ENCODE data around the gene ATXN2L. TPM values are rescaled to one million over a fixed set of nuclear protein-coding genes. Genes with fewer than 3 reads are reported as not detected.

Gene ATXN2L
- total and polyA plus RNA-seq, 2 of the 4 experiments (the other 2 are of a cell fraction), result 12.9 to 58.8 TPM

DNA sequence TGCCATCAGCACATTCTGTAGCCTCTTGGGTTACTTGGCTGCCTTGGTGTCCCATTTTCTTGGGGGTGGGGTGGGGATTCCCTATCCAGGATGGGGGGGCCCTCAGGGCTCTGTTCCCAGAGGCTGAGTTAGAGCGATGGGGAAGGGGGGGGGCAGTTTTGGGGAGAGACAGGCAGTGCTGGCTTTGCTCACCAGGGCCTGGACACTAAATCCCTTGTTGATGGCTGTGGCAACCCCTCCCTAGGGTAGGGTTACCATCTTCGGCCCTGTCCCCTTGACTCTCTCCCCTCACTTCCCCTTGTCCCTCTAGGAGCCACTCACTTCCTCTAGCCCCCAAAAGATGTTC lies 54.8 kb downstream of the ATXN2L start:
- no TSS peak for BruUV-seq (replicated peaks)
- Histone ChIP-seq H2BK5ac (ENCODE audit: low read depth, low read length, poor library complexity, severe bottlenecking) (no peak overlapping the region), H3K23ac (ENCODE audit: low read depth, low read length) (no peak overlapping the region), H3K56ac (ENCODE audit: extremely low read depth, insufficient read depth, low read length) (no peak overlapping the region), H4K8ac (ENCODE audit: low read depth in 2 of 2, low read length in 2 of 2) (no peak overlapping the region), H3K79me1 (ENCODE audit: low read depth in 1 of 2, low read length in 2 of 2) (peaks cover 4 to 20% of the 10 kb centered on the region in 2 experiments; a peak in 2 of 4 replicates), H2AFZ (replicated peaks; ENCODE audit: low read length, poor library complexity) (no peak overlapping the region), H3K9me3 (ENCODE audit: control insufficient read depth, insufficient read depth, low read length) (no peaks in the 10 kb centered on the region), H4K20me1 (ENCODE audit: insufficient read depth, low read length) (no peaks in the 10 kb centered on the region), H2BK20ac (ENCODE audit: low read depth, low read length) (no peak overlapping the region), H3K27me3 (ENCODE audit: control insufficient read depth, insufficient read depth, low read length) (no peaks in the 10 kb centered on the region), H3K27ac (ENCODE audit: insufficient read depth, low read length) (no peak overlapping the region), H4K5ac (ENCODE audit: low read depth, low read length) (no peak overlapping the region), H2BK120ac (ENCODE audit: low read depth, low read length) (no peak overlapping the region), H3K4me2 (ENCODE audit: low read depth, low read length) (no peak overlapping the region), H3K9me1 (ENCODE audit: insufficient read depth, low read length) (peaks cover 7% of the 10 kb centered on the region; the same call in 1 of the 2 replicates), H3K4me3 (ENCODE audit: insufficient read depth, low read depth, low read length) (no peak overlapping the region), H2AK5ac (ENCODE audit: low read depth, low read length) (no peak overlapping the region), H3K14ac (replicated peaks; ENCODE audit: low read depth, low read length) (no peak overlapping the region), H3K9ac (ENCODE audit: low read depth, low read length) (no peak overlapping the region), H2BK15ac (ENCODE audit: low read depth, low read length) (no peak overlapping the region), H3K4me1 (ENCODE audit: control insufficient read depth, insufficient read depth, low read length) (peaks cover 7% of the 10 kb centered on the region; the same call in 1 of the 2 replicates), H4K91ac (ENCODE audit: insufficient read depth, low read depth, low read length) (no peak overlapping the region), H3K4ac (ENCODE audit: low read depth, low read length) (no peak overlapping the region), H2AK9ac (replicated peaks; ENCODE audit: low read depth, low read length, poor library complexity) (no peak overlapping the region), H3K18ac (ENCODE audit: low read depth, low read length) (no peak overlapping the region), H3K36me3 (ENCODE audit: control insufficient read depth, insufficient read depth, low read length) (peaks cover 15% of the 10 kb centered on the region)
- no peak for TF ChIP-seq ELK1 (IDR thresholded peaks at IDR 0.05; ENCODE audit: borderline replicate concordance, low read depth, low read length)
- no peak for TF ChIP-seq RCOR1 (IDR thresholded peaks at IDR 0.05; ENCODE audit: insufficient replicate concordance, low read length)
- no peak for TF ChIP-seq USF2 (IDR thresholded peaks at IDR 0.05; ENCODE audit: low read depth, low read length)
- TF ChIP-seq NFE2L2 (IDR thresholded peaks at IDR 0.05; ENCODE audit: low read depth, low read length), result no peak
- no peak for TF ChIP-seq CEBPB (IDR thresholded peaks at IDR 0.05; ENCODE audit: low read depth, low read length)
- no peak for TF ChIP-seq POLR2A (IDR thresholded peaks at IDR 0.05; ENCODE audit: low read depth, low read length)
- no peak for TF ChIP-seq MAZ (IDR thresholded peaks at IDR 0.05; ENCODE audit: borderline replicate concordance, low read depth, low read length)
- TF ChIP-seq, protein P1, sequence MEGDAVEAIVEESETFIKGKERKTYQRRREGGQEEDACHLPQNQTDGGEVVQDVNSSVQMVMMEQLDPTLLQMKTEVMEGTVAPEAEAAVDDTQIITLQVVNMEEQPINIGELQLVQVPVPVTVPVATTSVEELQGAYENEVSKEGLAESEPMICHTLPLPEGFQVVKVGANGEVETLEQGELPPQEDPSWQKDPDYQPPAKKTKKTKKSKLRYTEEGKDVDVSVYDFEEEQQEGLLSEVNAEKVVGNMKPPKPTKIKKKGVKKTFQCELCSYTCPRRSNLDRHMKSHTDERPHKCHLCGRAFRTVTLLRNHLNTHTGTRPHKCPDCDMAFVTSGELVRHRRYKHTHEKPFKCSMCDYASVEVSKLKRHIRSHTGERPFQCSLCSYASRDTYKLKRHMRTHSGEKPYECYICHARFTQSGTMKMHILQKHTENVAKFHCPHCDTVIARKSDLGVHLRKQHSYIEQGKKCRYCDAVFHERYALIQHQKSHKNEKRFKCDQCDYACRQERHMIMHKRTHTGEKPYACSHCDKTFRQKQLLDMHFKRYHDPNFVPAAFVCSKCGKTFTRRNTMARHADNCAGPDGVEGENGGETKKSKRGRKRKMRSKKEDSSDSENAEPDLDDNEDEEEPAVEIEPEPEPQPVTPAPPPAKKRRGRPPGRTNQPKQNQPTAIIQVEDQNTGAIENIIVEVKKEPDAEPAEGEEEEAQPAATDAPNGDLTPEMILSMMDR (conservative IDR thresholded peaks at IDR 0.05; ENCODE audit: low read depth, low read length), result no peak
- TF ChIP-seq BHLHE40 (IDR thresholded peaks at IDR 0.05; ENCODE audit: low read depth, low read length), result no peak
- no peak for TF ChIP-seq MAFK (IDR thresholded peaks at IDR 0.05; ENCODE audit: low read depth, low read length)
- no peak for TF ChIP-seq MXI1 (IDR thresholded peaks at IDR 0.05; ENCODE audit: borderline replicate concordance, low read depth, low read length)
- no peak for TF ChIP-seq RFX5 (IDR thresholded peaks at IDR 0.05; ENCODE audit: low read depth, low read length)
- in situ Hi-C loops (cut with MboI; ENCODE audit: low sequenced_read_pairs), result loop anchor here (5.0 kb wide), 1 partner anchor 45 kb away; no protein-coding TSS in a partner anchor
- CTCF ChIA-PET, result no interaction called here
- ATAC-seq (ENCODE audit: low read depth) (no peak), DNase-seq (no peak)
- WGBS, 2 experiments (ENCODE audit: extremely low coverage in 2 of 2, insufficient read length in 1 of 2), result no CpG with 5 or more reads among the region's 2 CpGs
- dilution Hi-C loops (cut with HindIII; ENCODE audit: low sequenced_read_pairs, unreplicated experiment), result no loop called here
- POLR2A ChIA-PET (ENCODE audit: unreplicated experiment), result no interaction called here
- intact Hi-C loops (cut with micrococcal nuclease), result no loop called here

Measured in IMR-90 (cell line).